Measurements from ENCODE around the gene KRTAP4-4. TPM values are rescaled to one million over a fixed set of nuclear protein-coding genes. Genes with fewer than 3 reads are reported as not detected.
"Not testable (repeated sequence)": the region's sequence is repeated elsewhere in the genome, so short reads cannot be mapped to it uniquely, and the experiment has no call there.

Gene KRTAP4-4
- total and polyA plus RNA-seq, 8 donors = not detected

GRCh38 chr17:41145261-41145660 is 15.3 kb downstream of the KRTAP4-4 start:
- intact Hi-C loops (cut with DNase I; ENCODE audit: low total_unique reads) = no loop called here
- Histone ChIP-seq H3K9me3 (peaks cover 0 to 32% (median 23%) of the 10 kb centered on the region in 4 donors), H3K27me3 (peaks cover 0 to 13% (median 0%) of the 10 kb centered on the region in 3 donors), H3K4me3 (no peak overlapping the region), H3K36me3 (no peaks in the 10 kb centered on the region), H3K4me1 (no peaks in the 10 kb centered on the region), H3K27ac (no peak overlapping the region)
- 84 to 91% (median 88%) methylated on average over 2 of the region's 2 CpGs for WGBS, 5 donors
- TF ChIP-seq POLR2AphosphoS5 (IDR thresholded peaks at IDR 0.05) (no peak), POLR2A (IDR thresholded peaks at IDR 0.05) (no peak), EP300 (IDR thresholded peaks at IDR 0.05) (no peak), CTCF (IDR thresholded peaks at IDR 0.05) (no peak)
- DNase-seq = no peak

GRCh38 chr17:41144846-41145245 is 15.7 kb downstream of the KRTAP4-4 start:
- Histone ChIP-seq H3K4me1 (no peaks in the 10 kb centered on the region), H3K27ac (no peak overlapping the region), H3K27me3 (peaks cover 0 to 13% (median 0%) of the 10 kb centered on the region in 3 donors), H3K36me3 (no peaks in the 10 kb centered on the region), H3K9me3 (peaks cover 0 to 36% (median 28%) of the 10 kb centered on the region in 4 donors), H3K4me3 (no peak overlapping the region)
- no peak for DNase-seq
- WGBS, 5 donors = 67 to 84% (median 79%) methylated on average over 1 of the region's 1 CpG
- intact Hi-C loops (cut with DNase I; ENCODE audit: low total_unique reads) = no loop called here
- TF ChIP-seq CTCF (IDR thresholded peaks at IDR 0.05) (no peak), POLR2A (IDR thresholded peaks at IDR 0.05) (no peak), EP300 (IDR thresholded peaks at IDR 0.05) (no peak), POLR2AphosphoS5 (IDR thresholded peaks at IDR 0.05) (no peak)

GRCh38 chr17:41141361-41141760 is 19.2 kb downstream of the KRTAP4-4 start:
- peaks cover 0 to 41% (median 31%) of the 10 kb centered on the region in 4 donors for H3K9me3 ChIP-seq
- intact Hi-C loops (cut with DNase I; ENCODE audit: low total_unique reads) = no loop called here
- TF ChIP-seq POLR2AphosphoS5 (IDR thresholded peaks at IDR 0.05) = no peak
- no peak for TF ChIP-seq EP300 (IDR thresholded peaks at IDR 0.05)
- TF ChIP-seq POLR2A (IDR thresholded peaks at IDR 0.05) = no peak
- TF ChIP-seq CTCF (IDR thresholded peaks at IDR 0.05) = no peak

DNA sequence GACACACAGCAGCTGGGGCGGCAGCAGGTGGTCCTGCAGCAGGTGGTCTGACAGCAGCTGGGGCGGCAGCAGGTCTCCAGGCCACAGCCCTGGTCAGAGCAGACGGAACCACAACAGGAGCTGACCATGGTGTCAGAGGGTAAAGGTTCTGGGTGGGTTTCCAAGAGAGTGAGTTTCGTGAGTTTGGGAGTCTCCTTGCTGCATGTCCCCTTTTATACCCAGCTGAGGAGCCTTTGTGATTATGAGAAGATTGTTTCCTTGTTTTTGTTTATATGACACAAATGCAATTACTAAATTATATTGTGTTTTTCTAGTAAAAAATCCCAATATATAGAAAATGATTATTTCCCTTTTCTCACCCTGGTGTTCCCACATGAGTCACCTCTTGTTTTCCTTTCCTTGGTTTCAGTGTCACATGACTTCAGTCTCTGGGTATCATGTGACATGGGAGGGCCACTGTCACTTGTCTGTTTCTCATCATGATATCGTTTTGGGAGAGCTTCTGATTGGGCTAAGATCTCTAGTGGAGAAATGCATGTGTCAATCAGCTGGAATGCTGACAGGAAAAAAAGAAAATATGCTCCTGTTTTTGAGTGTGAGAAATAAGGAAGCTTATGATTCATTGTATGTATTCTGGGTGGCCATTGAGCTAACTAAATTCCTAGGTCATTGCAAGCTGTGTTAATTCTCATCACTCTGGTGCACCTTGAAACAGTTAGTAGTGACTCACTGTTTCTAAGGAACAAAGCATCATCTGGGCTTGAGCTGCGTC is 20.0 kb downstream of the KRTAP4-4 start, which contains the start of gene KRTAP4-6:
KRTAP4-6 (minus strand) TSS at position 185 of the 772 bp plus-strand sequence; CDS start at position 128, 57 bp downstream.
- WGBS, 5 donors = 70 to 87% (median 81%) methylated on average over 4 to 6 of the region's 6 CpGs
- Histone ChIP-seq H3K27me3 (no peaks in the 10 kb centered on the region), H3K27ac (no peak within 1 kb of the TSS), H3K9me3 (peaks cover 0 to 41% (median 31%) of the 10 kb centered on the region in 4 donors), H3K36me3 (no peaks in the 10 kb centered on the region), H3K4me3 (no peak within 1 kb of the TSS), H3K4me1 (no peaks in the 10 kb centered on the region)
- TF ChIP-seq CTCF (IDR thresholded peaks at IDR 0.05) = no peak
- TF ChIP-seq EP300 (IDR thresholded peaks at IDR 0.05) = no peak
- intact Hi-C loops (cut with DNase I; ENCODE audit: low total_unique reads) = no loop called here
- no peak for DNase-seq

More at GRCh38 chr17:41141361-41141760, 19.2 kb downstream of the KRTAP4-4 start:
- Histone ChIP-seq H3K27me3 (no peaks in the 10 kb centered on the region), H3K36me3 (no peaks in the 10 kb centered on the region), H3K4me1 (no peaks in the 10 kb centered on the region), H3K4me3 (no peak overlapping the region), H3K27ac (no peak overlapping the region)
- DNase-seq = no peak

DNA sequence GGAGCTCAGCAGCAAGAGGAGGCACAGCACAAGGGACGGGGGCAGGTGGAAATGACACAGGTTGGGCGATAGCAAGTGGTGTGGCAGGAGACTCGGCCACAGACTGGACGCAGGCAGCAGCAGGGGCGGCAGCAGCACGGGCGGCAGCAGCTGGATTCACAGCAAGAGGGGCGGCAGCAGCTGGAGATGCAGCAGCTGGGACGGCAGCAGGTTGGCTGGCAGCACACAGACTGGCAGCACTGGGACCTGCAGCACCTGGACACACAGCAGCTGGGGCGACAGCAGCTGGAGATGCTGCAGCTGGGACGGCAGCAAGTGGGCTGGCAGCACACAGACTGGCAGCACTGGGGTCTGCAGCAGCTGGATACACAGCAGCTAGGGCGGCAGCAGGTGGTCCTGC is 20.7 kb downstream of the KRTAP4-4 start:
- peaks cover 0 to 41% (median 31%) of the 10 kb centered on the region in 4 donors for H3K9me3 ChIP-seq
- DNase-seq; H3K27me3 ChIP-seq; H3K4me3 ChIP-seq; H3K27ac ChIP-seq; H3K36me3 ChIP-seq; H3K4me1 ChIP-seq; intact Hi-C loops (cut with DNase I; ENCODE audit: low total_unique reads): not testable (repeated sequence)
- WGBS, 5 donors = 83 to 89% (median 86%) methylated on average over 12 of the region's 12 CpGs

Measured in stomach (tissue), 9 donors.